DMS 273 treated with DMSO at 0.1 percent for 48 hours (cell line): ENCODE measurements around the gene SSR1.

ENCODE experiments used
- DNase-seq: peaks from one replicate; lab custom pipeline; 2025; lab: John Stamatoyannopoulos, UW

Gene SSR1

DNA sequence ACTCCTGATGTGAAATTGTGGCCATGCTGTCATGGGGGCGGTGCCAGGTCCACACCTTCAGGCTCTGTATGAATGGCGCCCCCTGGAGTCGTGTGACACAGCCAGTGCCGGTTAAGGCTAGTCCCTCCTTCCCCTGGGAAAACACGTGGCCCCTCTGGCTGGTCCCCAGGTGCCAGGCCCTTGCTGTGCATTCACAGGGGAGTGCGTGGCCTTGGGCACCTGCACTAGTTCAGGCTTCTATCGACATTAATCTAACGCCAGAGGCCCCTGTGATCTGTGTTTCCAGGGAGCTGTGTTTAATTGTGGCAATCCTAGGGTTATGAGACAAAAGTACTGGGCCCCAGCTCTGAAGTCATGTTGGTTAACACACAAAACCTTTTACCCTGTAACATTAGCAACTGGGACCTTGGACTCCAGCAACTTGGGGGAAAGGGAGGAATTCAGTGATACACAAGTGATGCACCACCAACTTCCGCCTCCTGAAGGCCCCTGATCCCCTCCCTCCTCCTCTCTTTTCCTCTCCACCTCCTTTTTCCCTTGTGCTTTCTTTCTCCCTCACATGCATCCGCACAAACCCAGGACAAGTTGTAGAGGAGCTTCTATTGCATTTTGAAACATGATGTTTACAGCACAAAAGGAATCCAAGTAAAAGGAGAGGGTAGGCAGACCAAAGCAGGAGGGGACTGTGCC lies 74.0 kb downstream of the SSR1 start:
- DNase-seq: peak; percentile 48

DNA sequence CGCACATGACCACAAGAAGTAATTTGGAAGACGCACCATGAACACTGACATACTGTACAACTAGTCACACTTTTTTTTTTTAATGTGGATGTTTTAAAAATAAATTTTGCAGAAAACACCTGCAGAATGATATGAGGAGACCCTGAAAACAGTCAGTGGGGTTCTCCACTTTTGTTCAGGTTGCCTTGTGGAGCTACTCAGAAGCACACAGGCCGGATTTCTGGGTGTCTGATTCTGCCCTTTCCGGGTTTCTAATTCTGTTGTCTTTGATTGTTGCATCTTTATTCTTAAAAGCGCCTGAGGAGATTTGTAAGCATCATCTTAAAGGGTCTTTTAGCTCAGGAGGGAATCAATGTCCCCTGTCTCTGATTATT lies 74.5 kb downstream of the SSR1 start:
- DNase-seq: no peak

DNA sequence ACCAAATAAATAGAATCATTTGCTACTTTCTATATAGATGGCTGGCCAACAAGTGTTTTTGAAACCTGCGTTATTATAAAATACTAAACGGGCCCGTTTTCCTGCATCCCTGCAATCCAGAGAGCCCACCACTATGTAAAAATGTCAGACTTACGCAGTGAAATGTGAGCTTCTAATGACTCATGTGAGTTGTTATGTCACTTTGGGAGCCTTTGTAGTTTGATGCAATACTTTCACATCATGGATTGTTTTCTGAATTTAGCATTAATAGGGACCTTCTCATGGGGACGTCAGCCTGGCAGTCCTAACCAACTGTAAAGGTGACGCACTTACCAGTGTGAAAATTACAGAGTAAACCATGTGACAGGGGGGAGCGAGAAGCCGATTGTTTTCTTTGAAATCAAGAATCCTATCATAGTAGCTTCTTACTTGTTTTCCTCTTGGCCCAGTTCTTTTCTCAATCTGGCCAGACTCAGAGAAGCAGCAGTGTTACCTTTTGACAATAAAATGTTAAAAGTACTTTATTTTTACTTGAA lies 75.3 kb downstream of the SSR1 start:
- DNase-seq: no peak

DNA sequence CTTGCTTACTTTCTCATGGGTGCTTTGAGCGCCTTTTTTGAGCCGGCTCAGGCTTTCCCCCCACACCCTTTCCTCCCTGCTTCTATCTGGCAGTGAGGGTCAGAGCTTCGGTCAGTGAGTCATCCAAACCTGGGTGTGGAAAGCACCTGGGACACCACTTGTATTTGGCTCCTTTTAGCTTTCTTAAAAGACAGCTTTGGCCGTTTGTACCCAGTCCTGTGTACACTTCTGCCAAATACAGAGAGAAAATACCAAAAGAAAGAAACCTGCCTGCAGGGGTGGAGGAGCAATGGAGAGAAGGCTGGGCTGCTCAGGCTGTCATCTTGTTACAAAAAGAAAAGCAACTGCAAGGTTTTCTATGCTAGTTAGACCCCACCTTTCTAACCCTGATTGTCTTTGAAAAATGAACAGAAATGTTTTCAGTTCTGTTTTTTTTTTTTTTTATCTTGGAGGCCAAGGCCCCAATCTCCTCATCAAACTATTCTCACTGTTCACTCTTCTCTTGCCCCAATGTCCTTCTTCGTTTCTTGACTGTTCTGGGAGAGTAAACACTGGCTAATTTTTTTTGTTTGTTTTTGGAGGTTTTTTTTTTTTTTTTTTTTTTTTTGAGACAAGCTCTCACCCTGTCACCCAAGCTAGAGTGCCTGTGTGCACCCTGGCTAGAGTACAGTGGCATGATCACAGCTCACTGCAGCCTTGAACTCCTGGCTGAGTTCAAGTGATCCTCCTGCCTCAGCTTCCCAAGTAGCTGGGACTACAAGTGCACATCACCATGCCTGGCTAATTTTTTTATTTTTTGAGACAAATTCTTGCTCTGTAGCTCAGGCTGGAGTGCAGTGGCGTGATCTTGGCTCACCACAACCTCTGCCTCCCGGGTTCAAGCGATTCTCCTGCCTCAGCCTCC lies 76.4 kb downstream of the SSR1 start:
- no peak for DNase-seq

DNA sequence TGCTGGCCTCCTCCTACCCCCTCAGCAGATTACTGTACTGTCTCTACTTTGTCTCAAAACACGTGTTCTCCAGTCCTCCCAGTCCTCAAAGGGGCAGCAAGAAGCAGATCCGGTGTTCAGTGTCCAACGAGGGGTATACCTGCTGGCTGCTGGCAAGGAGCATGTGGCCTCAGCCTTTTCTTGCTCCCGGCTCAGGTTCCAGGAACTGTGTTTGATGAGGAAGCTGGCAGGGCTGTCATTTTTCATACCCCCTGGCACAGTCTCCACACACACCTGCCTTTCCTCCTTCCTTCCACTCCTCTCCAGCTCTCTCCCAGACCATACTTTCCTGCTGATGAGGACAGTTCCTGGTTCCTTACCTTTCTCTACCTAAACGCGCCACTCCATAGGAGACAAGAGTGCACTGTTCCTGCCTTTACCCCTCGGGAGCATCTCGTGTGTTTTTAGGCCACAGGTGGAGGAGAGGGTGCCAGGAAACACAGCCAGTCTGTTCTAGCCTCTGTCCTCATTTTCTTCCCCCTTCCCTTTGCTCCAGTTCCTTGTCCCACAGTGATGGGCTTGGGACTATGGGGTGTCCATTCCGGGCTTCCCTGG lies 77.2 kb downstream of the SSR1 start:
- no peak for DNase-seq

DNA sequence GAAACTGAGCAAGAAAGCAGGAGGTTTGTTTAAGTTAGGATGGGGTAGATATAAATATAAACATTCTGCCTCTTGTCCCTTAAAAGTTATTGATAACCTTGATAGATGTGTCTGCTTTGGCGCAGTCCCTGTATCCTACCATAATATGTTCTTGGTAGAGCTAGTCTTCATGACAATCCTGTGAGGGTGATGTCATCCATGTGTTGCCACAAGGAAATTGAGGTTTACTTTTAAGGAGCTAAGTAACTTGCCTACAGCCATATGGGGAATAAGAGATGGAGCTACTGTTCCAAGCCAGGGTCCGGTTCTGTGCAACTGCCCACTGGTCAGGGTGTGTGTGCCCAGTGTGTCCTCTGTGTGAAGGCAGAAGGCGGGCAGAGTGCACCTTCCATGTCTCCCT lies 78.5 kb downstream of the SSR1 start:
- no peak for DNase-seq

DNA sequence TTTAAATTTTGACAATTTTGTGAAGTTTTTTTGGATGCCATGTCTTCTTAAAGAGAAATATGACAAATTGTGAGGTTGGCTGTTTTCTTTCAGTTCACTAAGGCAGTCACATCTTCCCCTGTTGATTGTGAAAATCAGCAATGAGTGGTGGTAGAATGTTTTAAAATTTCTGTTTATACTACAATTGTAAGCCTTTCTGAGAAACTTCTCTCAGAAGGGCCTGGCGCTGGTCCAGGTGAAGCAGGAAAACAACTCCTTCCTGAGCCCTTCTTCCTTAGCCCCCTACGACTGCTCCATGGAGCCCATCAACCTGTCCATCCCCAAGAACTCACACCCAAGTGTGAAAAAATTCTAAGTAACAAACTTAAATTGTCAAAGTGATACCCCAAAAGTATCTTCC lies 80.6 kb downstream of the SSR1 start:
- no peak for DNase-seq

DNA sequence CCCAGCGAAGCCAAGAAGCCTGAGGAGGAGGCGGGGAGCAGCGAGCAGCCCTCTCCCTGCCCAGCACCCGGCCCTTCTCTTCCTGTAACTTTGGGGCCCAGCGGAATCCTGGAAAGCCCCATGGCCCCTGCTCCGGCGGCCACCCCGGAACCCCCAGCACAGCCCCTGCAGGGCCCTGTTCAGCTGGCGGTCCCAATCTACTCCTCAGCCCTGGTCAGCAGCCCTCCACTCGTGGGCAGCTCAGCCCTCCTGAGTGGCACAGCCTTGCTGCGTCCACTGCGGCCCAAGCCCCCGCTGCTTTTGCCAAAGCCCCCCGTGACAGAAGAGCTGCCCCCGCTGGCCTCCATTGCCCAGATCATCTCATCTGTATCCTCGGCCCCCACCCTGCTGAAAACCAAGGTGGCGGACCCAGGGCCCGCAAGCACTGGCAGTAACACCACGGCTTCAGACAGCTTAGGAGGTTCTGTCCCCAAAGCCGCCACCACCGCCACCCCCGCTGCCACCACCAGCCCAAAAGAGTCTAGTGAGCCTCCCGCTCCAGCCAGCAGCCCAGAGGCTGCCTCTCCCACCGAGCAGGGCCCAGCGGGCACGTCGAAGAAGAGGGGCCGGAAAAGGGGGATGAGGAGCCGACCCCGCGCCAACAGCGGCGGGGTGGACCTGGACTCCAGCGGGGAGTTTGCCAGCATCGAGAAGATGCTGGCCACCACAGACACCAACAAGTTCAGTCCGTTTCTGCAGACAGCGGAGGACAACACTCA lies 81.9 kb downstream of the SSR1 start:
- DNase-seq: no peak

DNA sequence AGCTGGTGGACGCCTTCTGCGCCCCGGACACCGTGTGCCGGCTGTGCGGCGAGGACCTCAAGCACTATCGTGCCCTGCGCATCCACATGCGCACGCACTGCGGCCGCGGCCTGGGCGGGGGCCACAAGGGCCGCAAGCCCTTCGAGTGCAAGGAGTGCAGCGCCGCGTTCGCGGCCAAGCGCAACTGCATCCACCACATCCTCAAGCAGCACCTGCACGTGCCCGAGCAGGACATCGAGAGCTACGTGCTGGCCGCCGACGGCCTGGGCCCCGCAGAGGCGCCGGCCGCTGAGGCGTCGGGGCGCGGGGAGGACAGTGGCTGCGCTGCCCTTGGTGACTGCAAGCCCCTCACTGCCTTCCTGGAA lies 82.7 kb downstream of the SSR1 start:
- no peak for DNase-seq

DNA sequence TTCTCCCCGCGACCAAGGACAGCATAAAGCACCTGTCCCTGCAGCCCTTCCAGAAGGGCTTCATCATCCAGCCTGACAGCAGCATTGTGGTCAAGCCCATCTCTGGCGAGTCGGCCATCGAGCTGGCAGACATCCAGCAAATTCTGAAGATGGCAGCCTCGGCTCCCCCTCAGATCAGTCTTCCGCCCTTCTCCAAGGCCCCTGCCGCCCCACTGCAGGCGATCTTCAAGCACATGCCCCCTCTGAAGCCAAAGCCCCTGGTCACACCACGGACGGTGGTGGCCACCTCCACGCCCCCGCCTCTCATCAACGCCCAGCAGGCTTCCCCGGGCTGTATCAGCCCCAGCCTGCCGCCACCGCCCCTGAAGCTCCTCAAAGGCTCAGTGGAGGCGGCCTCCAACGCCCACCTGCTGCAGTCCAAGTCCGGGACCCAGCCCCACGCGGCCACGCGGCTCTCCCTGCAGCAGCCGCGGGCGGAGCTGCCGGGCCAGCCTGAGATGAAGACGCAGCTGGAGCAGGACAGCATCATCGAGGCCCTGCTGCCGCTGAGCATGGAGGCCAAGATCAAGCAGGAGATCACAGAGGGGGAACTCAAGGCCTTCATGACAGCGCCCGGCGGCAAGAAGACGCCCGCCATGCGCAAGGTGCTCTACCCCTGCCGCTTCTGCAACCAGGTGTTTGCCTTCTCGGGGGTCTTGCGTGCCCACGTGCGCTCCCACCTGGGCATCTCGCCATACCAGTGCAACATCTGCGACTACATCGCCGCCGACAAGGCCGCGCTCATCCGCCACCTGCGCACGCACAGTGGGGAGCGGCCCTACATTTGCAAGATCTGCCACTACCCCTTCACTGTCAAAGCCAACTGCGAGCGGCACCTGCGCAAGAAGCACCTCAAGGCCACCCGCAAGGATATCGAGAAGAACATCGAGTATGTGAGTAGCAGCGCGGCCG lies 83.3 kb downstream of the SSR1 start:
- no peak for DNase-seq

DNA sequence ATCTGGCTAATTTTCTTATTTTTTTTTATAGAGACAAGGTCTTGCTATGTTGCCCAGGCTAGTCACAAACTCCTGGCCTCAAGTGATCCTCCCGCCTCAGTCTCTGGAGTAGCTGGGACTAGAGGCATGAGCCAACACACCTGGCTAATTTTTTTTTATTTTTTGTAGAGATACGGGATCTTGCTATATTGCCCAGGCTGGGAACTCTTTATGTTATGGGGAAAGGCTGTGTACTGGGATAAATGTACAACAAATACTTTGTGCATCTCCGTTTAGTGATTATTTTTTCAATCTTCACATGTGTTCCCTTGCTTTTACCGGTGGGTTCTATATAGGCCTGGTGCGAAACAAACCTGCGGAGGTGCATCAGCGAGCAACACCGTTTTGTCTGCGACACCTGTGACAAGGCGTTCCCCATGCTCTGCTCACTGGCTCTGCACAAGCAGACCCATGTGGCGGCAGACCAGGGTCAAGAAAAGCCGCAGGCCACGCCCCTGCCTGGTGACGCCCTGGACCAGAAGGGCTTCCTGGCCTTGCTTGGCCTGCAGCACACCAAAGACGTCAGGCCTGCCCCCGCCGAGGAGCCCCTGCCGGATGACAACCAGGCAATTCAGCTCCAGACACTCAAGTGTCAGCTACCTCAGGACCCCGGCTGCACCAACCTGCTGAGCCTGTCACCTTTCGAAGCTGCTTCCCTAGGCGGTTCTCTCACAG lies 84.2 kb downstream of the SSR1 start:
- DNase-seq: no peak

DNA sequence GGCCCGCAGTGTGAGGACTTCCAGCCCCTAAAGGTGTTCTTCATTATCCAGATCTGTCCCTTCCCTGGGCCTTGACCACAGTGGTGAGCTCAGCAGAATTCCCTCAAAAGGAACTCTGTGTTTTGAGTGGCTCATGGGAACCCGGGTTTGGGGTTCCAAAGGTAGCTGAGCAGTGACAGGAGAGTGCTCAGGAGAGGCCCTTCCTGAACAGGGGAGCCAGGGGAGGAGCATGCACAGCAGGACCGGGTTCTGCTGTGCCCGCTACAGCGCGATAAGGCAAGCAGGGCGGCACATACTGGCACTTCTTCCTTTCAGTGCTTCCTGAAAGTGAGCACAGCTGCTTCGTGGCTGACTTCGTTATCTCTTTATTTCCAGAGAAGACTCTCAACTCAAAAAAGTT lies 88.3 kb downstream of the SSR1 start:
- no peak for DNase-seq

DNA sequence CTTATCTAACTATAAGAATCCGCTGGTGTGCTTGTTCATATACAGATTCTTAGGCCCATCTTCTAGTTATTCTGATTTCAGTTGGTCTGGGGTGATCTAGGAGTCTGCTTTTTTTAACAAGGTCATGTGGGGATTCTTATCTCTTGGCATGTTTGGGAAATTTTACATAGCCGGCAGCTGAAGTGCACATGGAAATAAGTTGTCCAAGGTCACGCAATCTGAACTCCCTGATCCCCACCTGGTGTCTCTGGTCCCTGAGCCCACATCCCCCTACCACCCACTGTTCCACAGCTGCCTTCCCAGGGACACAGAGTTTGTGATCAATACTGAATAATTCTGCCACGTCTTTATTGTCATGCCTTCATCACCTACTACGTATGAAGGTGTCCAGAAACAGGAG lies 90.8 kb downstream of the SSR1 start:
- DNase-seq: no peak

DNA sequence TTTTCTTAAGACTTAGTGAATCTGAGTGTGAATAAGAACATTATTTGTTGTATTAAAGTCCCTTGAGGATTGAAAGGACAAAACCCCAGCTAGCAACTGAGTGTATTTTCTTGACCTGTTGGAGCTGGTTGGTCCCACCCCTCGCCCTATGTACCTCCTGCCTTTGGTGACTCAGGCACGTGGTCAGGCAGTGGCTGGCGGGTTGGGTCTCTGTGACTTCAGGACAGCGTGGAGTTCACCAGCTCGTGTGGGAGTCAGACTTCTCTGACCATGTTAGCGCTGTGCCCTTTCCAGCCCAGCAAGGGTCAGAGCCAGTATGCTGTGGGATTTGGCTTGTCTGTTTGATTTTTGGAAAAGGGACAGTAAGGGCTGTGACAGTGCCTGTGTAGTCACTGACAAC lies 93.7 kb downstream of the SSR1 start:
- DNase-seq: no peak

DNA sequence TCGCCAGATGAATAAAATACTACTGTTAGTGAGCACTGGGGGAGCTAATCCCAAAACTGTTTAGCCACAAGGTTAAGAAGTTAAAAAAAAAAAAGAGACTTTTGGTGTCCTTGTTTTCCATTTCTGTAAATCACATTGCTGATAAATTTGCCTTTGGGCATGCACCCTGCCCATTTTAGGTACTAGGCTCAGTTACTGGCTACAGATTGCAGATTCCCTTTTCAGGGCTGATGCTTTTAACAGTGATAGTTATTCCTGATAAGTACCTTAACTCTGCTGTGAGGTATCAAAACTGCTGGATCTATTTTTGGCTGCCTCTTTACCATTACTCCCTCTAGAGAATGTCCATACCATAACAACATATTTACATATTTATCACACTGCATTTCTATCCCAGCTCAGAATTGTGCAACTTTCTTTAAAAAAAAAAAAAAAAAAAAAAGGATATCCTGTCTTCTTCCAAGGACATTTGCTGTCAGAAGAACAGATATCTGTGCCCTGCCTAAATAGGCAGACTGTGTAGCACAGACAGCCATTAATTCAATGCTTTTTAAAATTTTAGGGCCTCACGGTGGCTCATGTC lies 94.5 kb downstream of the SSR1 start:
- no peak for DNase-seq
